AG08395 (cell line): Measurements from ENCODE around the gene NAP1L4.
"Not testable (repeated sequence)": the region's sequence is repeated elsewhere in the genome, so short reads cannot be mapped to it uniquely, and the experiment has no call there.

Experiments
- DNase-seq: peaks from one replicate; pipeline ENCODE4 v3.0.0; 2012; ENCODE audit warnings: mixed read lengths, low spot score

NAP1L4 gene

DNA sequence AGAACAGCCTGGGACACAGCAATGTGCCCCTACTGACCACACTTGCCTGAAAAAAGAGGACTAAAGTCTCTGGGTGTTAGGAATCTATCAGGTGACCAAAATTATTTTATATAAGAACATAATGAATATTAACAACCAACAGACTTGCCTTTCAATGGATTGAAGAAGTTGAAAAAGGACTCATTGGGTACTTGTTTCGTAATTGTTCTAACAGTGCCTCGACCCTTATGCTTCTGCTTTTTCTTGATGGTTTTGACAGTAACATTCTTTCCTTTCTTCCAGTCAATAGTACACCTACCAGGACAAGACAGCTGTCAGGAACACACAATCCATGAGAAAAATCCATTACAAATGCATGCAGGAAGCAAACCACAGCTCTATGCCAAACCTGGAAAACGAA lies 33.9 kb downstream of the NAP1L4 start:
- DNase-seq = no peak

DNA sequence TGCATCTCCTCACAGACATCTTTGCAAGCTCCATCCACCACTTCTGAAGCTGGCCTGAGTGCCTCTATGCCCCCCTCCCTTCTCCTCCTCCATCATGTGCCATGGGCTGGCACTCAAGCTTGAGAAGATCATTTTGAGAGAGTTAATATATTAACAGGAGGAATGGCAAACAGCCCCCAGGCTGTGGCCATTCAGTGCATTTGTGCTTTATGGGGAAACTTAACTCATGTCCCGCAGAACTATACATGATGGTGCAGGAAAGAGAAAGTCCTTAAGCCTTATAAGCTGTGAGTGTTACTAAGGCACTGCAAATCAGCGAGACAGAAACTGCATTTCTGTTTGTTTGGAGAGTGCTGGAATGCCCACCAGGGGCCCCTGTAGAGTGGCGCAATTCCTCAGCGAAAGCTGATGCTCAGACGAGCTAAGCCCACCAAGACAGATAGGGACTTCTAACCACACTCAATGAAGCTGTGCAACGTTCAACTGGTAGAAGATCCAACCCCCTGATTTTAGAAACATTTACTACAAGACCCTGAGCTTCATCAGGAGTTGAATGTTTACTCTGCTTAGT lies 36.1 kb downstream of the NAP1L4 start:
- no peak for DNase-seq

DNA sequence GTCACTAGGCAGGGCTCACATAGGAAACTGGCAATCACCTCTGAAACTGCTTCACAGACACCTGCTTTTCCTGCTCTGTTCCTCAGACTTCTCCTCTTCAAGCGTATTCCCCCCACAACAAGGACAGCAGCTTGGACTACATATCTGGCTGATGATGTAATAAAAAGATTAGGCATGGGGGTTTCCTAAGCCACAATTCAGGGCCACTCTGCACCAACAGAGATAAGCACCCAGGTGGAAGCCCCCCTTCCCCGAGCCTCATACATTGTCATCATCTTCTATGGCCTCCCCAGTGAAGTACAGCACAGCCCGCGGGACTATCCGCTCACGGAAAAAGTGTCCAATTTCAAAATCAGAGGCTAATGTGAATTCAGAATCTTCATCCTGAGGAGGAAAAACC lies 37.9 kb downstream of the NAP1L4 start:
- no peak for DNase-seq

DNA sequence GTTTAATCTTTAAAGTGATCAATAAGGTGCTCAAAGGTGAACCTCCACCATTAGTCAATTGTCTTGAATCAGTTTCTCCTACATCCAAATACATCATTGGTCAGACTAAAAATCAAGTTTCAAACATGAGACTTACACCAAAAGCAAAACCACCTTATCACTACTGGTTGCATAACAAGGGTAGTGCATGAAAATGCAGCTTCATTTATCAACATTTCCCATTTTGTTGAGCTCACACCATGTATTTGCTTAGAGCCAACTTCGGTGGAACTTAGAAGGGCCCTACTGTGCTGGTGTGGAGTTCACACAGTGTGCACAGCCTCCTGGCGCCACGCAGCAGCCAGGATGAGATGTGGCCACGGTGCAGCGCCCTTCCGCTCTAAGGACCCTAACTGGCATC lies 39.8 kb downstream of the NAP1L4 start:
- DNase-seq = no peak

DNA sequence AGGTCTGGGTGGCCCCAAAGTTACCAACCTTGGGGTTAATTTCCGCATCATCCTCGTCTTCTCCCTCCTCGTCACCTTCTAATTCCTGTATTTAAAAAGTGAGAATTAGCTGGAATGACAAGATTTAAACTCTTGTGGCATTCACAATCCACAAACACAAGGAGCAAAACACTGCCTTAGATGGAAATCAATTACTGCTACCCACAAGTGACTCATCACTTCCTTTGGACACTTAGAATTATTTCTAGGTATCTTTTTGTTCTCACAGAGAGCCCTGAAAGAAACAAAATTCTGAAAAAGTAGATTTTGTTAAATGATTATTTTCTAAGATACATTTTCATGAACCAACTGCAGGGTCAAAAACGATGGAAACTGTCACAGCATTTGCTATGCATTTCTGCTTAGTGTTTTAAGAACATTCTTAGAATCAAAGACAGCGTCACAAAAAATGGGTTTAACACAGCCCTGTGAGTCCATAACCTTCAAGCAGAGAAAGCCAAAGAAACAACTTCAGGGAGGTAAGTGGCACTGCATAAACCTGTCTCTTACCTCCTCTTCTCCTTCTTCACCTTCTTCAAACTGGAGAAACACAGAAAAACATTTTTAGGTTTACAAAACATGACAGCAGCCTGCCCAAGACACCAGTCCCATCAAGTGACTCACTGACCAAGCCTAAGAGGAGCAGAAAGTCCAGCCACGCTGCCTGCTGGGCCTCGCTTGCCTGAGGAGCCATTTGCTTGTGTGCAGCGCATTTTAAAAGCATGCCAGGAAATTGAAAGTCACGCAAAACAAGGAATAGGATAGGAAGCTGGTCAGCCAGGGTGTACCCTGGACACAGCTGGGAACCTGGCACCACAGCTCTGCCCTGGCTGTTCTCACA lies 40.7 kb downstream of the NAP1L4 start:
- peak; percentile 70 for DNase-seq

DNA sequence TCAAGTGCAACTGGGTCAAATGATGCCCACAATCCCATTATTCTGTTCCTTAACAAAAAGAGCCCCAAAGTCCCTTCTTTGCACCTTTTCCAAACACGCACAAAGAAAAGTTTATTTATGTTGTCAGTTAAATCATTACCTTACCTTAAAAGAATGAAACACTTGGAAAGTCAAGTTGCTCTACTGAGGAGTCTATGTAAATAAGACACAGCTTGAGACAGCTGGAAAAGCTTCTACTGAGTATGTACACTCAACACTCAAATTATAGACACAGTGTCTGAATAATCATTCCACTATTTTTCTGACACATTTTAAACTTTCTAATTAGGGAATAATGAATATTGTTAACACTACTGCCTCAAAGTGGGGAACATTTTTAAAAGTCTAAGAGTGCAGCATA lies 41.3 kb downstream of the NAP1L4 start:
- DNase-seq = no peak

DNA sequence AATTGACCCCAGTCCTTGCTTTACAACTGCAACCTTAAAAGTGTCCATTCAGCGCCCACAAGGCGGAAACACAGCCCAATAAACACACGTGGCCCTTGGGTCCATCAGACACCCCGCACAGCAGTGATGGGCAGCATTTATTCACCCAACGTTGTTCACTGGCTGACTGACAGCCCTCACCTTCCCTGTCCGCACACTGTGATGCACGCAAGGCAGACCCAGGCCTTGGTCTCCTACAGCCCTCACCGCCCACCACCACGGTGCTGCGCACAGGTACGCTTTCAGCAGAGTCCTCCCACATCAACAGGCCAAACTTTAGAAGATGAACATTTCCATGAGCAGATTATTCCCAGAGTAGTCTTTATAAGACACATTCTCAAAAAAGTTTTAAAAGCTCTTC lies 42.2 kb downstream of the NAP1L4 start:
- DNase-seq = no peak

DNA sequence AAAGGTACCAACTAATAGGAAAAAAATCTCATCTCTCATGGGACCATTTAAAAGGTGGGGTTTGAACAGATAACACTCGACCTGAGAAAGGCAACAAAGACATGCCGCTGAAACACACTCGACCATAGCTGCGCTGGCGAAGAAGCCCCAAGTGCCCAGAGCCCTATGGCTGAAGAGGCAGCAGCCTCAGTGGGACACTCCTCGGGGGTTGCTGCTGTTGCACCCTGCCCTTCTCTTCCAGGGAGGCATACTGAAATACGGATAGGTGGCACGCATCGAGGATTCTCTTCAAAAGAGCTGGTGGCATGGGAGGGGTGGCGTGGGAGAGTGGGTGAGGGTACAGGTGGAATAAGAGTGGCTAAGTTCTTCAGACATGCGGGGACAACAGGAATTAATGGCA lies 44.4 kb downstream of the NAP1L4 start:
- DNase-seq = no peak

DNA sequence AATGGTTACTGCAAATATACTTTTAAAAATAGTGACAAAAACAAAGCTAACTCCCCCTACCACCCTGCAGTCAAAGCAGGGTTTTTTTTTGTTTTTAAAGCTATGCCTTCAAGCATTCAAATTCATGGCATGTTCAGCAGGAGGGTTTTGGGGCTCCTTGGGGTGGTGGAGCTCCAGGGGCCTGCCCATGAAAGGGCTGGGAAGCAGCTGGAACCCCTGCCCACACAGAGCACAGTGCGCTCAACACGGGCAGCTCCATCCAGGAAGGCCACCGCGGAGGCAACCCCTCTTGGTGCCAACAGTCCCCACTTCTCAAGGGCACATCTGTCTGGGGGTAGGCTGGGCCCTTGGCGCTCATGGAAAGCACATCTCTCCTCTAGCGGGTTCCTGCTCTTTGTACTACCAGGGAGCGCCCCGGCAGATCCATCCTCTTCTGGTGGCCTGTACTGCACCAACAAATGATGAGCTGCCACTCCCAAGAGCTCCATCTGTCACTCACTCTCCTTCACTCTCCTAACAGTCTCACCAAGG lies 46.3 kb downstream of the NAP1L4 start:
- no peak for DNase-seq

DNA sequence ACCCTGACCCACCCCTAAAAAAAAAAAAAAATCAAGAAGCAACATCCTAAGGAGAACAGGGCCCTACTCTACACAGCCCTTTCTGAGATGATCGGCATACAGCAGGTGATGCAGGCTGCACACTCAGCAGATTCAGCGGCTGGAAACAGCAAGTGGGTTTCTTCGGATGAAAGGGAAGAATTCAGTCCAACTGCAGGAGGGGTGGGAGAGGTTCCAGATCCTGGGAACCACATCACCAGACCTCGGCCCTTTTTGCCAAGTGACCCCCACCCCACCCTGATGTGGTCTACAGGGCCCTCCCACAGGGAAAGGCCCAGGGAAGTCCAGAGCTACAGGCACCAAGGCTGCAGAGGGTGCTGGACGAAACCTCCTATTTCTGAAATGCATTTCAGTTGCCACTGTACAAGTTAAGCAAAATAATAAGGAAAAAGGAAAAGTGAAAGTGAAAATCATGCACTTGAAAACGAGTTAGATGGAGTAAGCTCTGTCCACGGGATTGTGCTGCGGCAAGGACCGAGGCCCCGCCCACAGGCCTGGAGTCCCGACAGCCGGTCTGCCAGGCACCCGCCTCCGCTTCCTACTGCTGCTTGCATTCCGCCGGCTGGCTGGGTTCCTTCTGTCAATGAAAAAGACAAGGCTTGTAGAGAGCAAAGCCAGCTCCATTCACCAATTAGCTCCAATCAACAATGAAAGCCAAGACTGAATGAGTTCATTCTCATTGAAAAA lies 46.9 kb downstream of the NAP1L4 start:
- DNase-seq = peak; percentile 90

DNA sequence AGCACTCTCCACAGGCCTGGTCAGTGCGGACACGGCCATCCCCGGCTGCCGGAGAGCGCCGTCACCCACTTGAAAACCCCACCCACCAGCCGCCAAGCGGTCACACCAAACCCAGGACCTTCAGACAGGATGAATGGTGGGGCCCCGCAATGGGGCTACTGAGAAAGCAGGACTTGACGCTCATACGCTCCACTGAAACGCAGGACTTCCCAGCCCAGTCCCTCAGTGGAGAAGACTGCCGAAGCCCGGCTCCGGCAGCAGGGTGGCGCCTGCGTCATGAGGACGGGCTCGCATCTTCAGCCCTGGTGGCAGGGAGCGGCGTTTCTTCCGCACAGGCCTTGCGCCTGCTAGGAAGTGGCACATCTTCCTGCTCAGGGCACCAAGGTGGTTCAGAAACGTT lies 47.6 kb downstream of the NAP1L4 start:
- no peak for DNase-seq

DNA sequence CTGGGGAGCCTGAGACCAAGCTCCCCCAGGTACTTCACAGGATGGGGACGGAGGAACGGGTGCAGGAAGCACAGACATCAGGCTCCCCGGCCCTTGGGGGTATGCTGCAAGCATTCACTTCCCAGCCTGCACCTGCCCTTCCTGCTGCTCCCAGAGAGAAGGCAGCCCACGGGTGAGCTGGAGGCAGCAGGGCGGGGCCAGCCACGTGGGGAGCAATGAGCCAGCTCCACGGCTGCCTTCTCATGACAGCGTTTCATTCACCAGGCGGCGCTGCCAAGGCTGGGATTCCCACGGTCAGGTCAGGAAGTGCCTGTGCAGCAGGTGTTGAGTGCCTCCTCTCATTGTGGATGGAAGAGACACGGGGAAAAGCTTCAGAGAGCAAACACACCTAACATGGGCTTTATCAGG lies 48.4 kb downstream of the NAP1L4 start:
- no peak for DNase-seq

DNA sequence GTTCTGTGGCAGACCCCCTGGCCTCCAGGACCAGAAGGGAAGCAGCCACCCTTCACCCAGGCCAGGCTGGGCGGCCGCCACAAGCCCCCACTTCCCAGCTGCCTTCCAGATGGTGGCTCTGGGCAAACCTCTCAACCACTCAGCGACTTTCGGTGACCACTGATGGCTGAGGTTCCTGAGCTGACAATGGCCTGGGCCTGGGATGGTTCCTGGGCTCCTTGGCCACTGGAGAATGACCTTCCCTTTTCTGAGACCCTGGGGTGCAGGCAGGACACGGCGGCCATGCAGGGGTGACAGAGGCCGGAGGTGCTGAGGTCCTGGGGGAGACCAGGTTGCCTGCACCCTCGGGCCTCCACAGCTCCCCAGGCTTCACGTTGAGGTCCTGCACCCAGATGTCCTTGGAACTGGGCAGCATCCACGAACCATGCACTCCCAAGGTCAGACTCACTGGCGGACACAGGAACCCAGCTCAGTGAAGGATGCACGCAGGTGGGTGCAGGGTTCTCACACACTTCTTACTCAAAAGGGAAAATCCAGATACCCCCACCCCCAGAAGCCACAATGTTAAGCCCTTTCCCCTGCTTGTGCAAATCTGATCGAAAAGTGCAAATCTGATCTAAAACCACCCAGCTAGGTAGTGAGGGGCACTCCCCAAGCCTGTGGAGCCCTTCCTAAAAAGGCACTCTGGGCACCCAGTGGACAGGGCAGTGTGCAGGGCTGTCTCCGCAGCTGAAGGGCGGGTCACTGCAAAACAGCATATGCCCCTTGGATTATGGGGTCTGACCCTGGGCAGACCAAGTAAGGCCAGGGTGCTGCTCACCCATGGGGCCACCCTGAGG lies 49.0 kb downstream of the NAP1L4 start:
- no peak for DNase-seq

DNA sequence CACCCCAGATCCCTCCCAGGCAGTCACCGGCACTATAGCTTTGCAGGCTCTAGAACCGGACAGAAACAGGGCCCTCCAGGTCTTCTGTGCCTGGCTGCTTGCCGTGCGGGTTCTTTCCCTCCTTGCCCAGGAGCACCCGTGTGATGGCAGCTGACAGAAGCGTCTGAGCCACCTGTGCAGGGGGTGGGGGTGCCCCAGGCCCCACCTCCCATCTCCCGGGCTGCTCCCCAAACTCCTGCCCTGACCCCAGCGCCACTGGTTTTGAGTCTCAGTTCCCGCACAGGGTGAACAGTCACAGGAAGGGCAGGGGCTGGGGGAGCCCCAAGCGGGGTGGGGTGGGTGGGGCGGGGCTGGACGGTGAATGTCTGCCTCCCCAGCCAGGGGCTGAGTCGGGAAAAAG lies 49.7 kb downstream of the NAP1L4 start:
- DNase-seq = no peak

DNA sequence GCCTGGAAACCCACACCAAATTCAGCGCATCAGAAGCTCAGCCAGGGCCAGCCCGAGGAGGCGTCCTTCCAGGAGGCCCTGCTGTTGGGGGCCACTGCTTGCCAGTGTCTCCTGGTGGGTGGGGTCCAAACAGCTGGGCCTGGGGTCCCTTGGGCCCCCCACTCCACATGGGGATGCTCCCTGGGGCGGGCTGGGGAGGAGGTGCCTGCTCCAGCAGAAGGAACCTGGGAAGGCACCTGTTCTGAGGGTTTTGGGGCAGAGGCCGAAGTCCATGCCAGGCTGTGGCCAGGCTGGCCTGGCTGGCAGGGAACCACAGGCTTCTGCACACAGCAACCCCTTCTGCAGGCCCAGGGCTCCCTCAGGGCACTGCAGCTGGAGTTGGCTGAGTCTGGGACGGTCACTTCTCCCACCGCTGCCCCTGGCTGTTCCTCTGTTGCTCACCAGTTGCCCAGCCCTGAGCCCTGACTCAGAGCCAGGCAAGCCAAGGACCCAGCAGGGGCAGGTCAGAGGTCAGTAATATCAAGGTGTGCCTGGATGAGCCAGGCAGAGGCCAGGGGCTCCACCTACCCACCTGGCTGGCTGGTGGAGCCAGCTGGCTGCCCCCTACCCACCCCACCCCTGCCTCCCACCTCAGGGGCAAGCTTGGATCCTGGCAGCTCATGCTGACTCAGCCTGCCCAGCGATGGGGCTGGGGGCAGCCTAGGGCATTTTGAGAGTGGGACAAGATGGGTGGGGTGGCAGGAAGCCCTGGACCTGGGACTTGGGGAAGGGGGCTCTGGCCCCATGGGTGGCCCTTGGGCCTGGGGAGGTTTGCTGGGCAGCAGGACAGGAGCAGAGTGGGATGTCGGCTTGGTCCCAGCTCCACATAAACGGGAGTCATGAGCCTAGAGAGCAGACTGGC lies 51.0 kb downstream of the NAP1L4 start:
- no peak for DNase-seq

DNA sequence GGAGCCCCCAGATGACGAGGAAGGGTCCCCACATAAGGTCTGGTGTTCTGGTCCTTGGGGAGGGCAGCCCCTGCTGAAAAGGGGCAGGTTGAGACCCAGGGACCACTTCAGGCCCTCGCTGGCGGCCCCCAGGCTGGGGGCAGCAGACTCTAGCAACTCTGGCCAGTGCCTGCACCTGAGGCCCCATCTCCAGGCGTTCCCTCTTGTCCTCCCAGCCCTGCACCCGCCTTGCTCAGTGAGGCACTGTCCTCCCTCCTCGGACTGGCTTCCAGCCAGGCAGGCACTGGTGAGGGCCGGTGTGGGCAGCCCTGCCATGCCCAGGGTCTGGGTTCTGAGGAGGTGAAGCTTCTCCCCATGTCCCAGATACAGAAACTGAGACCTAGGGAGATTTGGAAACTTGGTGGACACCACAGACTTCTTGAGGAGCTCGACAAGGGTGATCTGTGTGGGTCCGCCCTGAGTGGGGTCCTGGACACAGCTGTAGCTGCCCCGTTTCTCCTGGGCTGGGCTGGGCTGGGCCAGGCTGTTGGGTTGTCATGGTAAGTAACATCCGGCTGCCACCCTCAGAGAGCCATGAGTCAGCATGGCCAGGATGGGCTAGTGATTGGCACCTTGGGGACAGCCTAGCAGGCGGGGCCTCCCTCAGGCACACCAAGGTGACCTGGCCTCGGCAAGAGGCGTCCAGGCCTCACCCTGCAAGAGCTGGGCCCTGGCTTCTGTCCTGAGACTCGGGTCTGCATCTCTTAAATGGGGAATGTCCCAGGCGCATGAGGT lies 51.8 kb downstream of the NAP1L4 start:
- DNase-seq = peak; percentile 65

DNA sequence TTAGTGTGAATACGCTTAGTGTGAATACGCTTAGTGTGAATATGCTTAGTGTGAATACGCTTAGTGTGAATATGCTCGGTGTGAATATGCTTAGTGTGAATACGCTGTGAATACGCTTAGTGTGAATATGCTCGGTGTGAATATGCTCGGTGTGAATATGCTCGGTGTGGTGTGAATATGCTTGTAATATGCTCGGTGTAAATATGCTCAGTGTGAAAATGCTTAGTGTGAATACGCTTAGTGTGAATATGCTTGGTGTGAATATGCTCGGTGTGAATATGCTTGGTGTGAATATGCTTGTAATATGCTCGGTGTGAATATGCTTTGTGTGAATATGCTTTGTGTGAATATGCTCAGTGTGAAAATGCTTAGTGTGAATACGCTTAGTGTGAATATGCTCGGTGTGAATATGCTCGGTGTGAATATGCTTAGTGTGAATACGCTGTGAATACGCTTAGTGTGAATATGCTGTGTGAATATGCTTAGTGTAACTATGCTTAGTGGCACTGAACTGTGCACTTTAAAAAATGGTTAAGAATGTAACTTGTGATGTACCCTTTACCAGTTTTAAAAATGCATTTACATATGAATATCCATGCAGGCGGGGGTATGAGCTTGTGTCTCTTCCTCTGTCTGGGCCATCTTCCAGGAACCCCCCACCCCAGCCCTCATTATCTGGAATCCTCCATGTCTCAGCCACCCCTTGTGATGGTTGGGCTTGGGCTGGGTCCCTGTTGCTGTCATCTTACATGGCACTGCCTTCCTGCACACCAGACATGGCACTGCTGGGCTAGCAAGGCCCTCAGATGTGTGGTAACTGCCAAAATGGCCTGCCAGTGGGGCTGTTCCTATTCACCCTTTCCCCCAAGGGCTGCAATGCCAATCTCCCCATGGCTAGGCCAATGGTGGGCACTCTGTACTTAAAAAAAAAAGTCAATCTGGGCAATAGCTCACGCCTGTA lies 53.4 kb downstream of the NAP1L4 start:
- not testable (repeated sequence) for DNase-seq

DNA sequence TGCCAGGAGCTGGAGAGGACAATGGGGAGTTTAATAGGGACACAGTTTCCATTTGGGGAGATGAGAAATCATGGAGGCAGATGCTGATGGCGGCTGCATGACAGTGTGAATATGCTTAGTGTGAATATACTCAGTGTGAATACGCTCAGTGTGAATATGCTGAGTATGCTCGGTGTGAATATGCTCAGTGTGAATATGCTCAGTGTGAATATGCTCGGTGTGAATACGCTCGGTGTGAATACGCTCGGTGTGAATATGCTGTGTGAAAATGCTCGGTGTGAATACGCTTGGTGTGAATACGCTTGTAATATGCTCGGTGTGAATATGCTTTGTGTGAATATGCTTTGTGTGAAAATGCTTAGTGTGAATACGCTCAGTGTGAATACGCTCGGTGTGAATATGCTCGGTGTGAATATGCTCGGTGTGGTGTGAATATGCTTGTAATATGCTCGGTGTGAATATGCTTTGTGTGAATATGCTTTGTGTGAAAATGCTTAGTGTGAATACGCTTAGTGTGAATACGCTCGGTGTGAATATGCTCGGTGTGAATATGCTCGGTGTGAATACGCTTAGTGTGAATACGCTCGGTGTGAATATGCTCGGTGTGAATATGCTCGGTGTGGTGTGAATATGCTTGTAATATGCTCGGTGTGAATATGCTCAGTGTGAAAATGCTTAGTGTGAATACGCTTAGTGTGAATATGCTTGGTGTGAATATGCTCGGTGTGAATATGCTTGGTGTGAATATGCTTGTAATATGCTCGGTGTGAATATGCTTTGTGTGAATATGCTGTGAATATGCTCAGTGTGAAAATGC lies 54.3 kb downstream of the NAP1L4 start:
- DNase-seq = not testable (repeated sequence)
